Endodermal cell (in vitro differentiated cells): ENCODE results near the gene SOX13. TPM values are rescaled to one million over a fixed set of nuclear protein-coding genes. Genes with fewer than 3 reads are reported as not detected.

ENCODE experiments used
- DNase-seq: peaks from one replicate; pipeline ENCODE4 v3.0.0-alpha.2; 2017
- H3K27ac ChIP-seq: 2 replicates; pipeline ENCODE4 v1.5.1; 2013; ENCODE audit warnings: mild to moderate bottlenecking, low read depth, low read length, moderate library complexity
- H3K27me3 ChIP-seq: 2 replicates; pipeline ENCODE4 v1.6.1; 2013; ENCODE audit warnings: mild to moderate bottlenecking, low read length, moderate library complexity; ENCODE audit not compliant: insufficient read depth, control insufficient read depth, poor library complexity, severe bottlenecking
- H3K36me3 ChIP-seq: 2 replicates; pipeline ENCODE4 v1.7.0; 2013; ENCODE audit warnings: mild to moderate bottlenecking, low read length, moderate library complexity; ENCODE audit not compliant: control insufficient read depth, insufficient read depth
- H3K4me1 ChIP-seq: one replicate; pipeline ENCODE4 v1.7.0; 2013; ENCODE audit warnings: low read length; ENCODE audit not compliant: control insufficient read depth, insufficient read depth
- H3K4me3 ChIP-seq: 2 replicates; pipeline ENCODE4 v1.5.1; 2013; ENCODE audit warnings: mild to moderate bottlenecking, low read length, moderate library complexity
- H3K9ac ChIP-seq: 2 replicates; pipeline ENCODE4 v1.6.1; 2013; ENCODE audit warnings: mild to moderate bottlenecking, low read length, moderate library complexity; ENCODE audit not compliant: poor library complexity, severe bottlenecking; ENCODE audit errors: extremely low read depth
- H3K9me3 ChIP-seq: 2 replicates; pipeline ENCODE4 v1.6.1; 2013; ENCODE audit warnings: mild to moderate bottlenecking, low read length, moderate library complexity; ENCODE audit not compliant: control insufficient read depth
- H3K27ac Mint-ChIP-seq: 2 replicates; pipeline ENCODE4 v1.8.0; 2020; ENCODE audit warnings: mixed read lengths
- H3K27me3 Mint-ChIP-seq: 2 replicates; pipeline ENCODE4 v1.8.0; 2021; ENCODE audit warnings: mild to moderate bottlenecking, mixed read lengths; ENCODE audit not compliant: insufficient read depth
- H3K36me3 Mint-ChIP-seq: 2 replicates; pipeline ENCODE4 v1.8.0; 2020; ENCODE audit warnings: low read depth, mixed read lengths
- H3K4me1 Mint-ChIP-seq: 2 replicates; pipeline ENCODE4 v1.8.0; 2020; ENCODE audit warnings: mixed read lengths
- H3K4me3 Mint-ChIP-seq: 2 replicates; pipeline ENCODE4 v1.8.0; 2020; ENCODE audit warnings: mild to moderate bottlenecking, moderate library complexity, mixed read lengths
- H3K9me3 Mint-ChIP-seq: 2 replicates; pipeline ENCODE4 v1.8.0; 2020; ENCODE audit warnings: mild to moderate bottlenecking, mixed read lengths
- WGBS, 2 experiments: methylation state at CpG; one replicate each; pipeline versions ENCODE4 v1.1.5 to v1.1.7; 2013; ENCODE audit warnings: missing lambda C conversion rate in 2 of 2, mixed read lengths in 1 of 2; ENCODE audit not compliant: insufficient coverage in 1 of 2, insufficient read length in 1 of 2; 5-methylcytosine and 5-hydroxymethylcytosine counted together
- total RNA-seq, 2 donors: library from RNA; stranded (reverse); fragmentation: NEBNext Ultra II Directional in 1 of 2; extraction: Animal tissue kit (Norgen Biotek cat#: 25700) in 1 of 2; gene quantifications; 2 replicates in 1 of 2; 3 replicates in 1 of 2; pipeline ENCODE4 v1.2.1, GENCODE V29; 2021
- TF ChIP-seq, protein P1 (sequence below): fragments of 200-600 bp; sonication (generic); conservative IDR thresholded peaks from 2 replicates; pipeline ENCODE4 v1.5.0; 2021; ENCODE audit warnings: antibody characterized with exemption, mild to moderate bottlenecking

SOX13 gene
- total RNA-seq, 2 donors from 2014 or later = 75.3 to 85.3 TPM

- WGBS, 2 experiments = 84 to 87% methylated on average over 5 to 10 of the region's 10 CpGs
Measured at GRCh38 chr1:204155881-204156280, 83.0 kb downstream of the SOX13 start.

DNA sequence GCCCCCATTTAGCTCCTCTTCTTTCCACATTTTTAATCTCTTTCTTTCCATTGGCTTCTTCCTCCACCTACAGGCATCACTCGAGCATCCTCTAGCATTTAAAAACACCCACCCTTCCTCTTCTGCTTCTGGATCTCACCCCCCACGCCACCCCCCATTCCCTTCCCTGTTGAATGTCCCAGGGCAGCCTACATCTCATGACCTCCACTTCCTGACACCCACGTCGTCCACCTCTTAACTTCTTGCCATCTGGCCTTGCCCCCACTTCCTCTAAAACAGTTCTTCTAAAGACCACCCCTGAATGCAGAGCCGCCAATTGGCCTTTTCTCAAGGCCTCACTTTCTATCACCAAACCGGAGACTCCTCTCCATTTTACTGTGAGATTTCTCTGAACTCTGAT lies 85.0 kb downstream of the SOX13 start:
- Histone ChIP-seq H3K36me3 (no peaks in the 10 kb centered on the region), H3K4me3 (no peak overlapping the region), H3K27ac (no peak overlapping the region), H3K9ac (no peak overlapping the region), H3K27me3 (peaks cover 45% of the 10 kb centered on the region), H3K9me3 (no peaks in the 10 kb centered on the region), H3K4me1 (no peaks in the 10 kb centered on the region)
- TF ChIP-seq, protein P1, sequence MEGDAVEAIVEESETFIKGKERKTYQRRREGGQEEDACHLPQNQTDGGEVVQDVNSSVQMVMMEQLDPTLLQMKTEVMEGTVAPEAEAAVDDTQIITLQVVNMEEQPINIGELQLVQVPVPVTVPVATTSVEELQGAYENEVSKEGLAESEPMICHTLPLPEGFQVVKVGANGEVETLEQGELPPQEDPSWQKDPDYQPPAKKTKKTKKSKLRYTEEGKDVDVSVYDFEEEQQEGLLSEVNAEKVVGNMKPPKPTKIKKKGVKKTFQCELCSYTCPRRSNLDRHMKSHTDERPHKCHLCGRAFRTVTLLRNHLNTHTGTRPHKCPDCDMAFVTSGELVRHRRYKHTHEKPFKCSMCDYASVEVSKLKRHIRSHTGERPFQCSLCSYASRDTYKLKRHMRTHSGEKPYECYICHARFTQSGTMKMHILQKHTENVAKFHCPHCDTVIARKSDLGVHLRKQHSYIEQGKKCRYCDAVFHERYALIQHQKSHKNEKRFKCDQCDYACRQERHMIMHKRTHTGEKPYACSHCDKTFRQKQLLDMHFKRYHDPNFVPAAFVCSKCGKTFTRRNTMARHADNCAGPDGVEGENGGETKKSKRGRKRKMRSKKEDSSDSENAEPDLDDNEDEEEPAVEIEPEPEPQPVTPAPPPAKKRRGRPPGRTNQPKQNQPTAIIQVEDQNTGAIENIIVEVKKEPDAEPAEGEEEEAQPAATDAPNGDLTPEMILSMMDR = no peak
- Mint-ChIP-seq H3K36me3 (no peaks in the 10 kb centered on the region), H3K4me3 (no peak overlapping the region), H3K4me1 (no peaks in the 10 kb centered on the region), H3K9me3 (no peaks in the 10 kb centered on the region), H3K27ac (no peak overlapping the region), H3K27me3 (peaks cover 37% of the 10 kb centered on the region)
- 86 to 100% methylated on average over 1 to 6 of the region's 6 CpGs for WGBS, 2 experiments
- no peak for DNase-seq

More at GRCh38 chr1:204155881-204156280, 83.0 kb downstream of the SOX13 start:
- no peak overlapping the region for H3K4me3 ChIP-seq
- Mint-ChIP-seq H3K27ac (no peak overlapping the region), H3K27me3 (peaks cover 46% of the 10 kb centered on the region), H3K4me1 (peaks cover 1% of the 10 kb centered on the region), H3K36me3 (no peaks in the 10 kb centered on the region), H3K9me3 (no peaks in the 10 kb centered on the region), H3K4me3 (no peak overlapping the region)
- H3K9me3 ChIP-seq = no peaks in the 10 kb centered on the region
- peaks cover 51% of the 10 kb centered on the region for H3K27me3 ChIP-seq
- TF ChIP-seq, protein P1 = no peak
- no peaks in the 10 kb centered on the region for H3K36me3 ChIP-seq
- H3K4me1 ChIP-seq = no peaks in the 10 kb centered on the region
- H3K27ac ChIP-seq = no peak overlapping the region
- DNase-seq = no peak
- no peak overlapping the region for H3K9ac ChIP-seq

DNA sequence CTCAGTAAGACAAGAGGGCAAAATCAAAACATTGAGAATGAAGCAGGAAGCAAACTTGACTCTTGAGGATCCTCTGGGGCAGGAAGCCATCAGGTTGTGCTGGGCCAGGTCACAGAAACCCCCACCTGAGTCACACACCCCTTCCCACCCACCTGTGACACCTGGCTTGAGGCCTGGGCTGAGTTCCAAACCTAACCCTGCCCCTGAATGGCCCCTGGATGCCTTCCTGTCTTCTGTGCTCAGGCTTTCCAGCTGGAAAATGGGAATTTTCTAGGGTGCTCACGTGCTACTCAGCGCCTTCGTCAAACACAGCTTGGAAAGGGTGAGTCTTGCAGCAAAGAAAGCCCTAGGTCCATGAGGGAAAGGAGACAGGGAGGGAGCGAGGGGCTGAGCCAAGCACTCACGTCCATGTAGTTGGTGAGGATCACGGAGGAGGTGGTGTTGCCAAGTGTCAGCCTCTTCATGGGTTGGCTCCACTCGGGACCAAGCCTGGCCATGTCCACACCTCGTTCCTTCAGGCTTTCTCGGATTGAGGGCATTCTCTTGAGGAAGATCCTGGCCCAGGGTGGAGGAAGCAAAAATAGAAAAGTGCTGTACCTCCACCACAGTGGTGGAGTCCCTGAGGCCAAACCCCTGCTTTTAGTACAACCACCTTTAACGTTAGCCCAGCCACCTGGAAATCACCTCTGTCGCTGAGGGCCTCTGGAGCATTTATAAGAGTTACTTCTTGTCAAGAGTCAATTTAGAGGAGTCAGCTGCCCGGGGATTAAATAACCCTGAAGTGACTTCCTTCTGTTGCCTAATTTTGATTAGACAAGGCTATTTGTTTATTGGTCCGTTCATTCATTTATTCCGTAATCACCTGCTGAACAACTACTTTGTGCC lies 88.9 kb downstream of the SOX13 start:
- Mint-ChIP-seq H3K27ac (no peak overlapping the region), H3K4me1 (no peaks in the 10 kb centered on the region), H3K4me3 (no peak overlapping the region), H3K36me3 (no peaks in the 10 kb centered on the region), H3K9me3 (no peaks in the 10 kb centered on the region), H3K27me3 (peaks cover 18% of the 10 kb centered on the region)
- 84 to 87% methylated on average over 13 to 14 of the region's 14 CpGs for WGBS, 2 experiments
- Histone ChIP-seq H3K27me3 (peaks cover 19% of the 10 kb centered on the region), H3K36me3 (no peaks in the 10 kb centered on the region), H3K9ac (no peak overlapping the region), H3K9me3 (no peaks in the 10 kb centered on the region), H3K27ac (no peak overlapping the region), H3K4me1 (no peaks in the 10 kb centered on the region), H3K4me3 (no peak overlapping the region)
- no peak for DNase-seq
- TF ChIP-seq, protein P1 = no peak
